C4-2B (cell line): ENCODE data around the gene PREPL.

ENCODE experiments used
- CTCF ChIP-seq: fragments of 450-650 bp; conservative IDR thresholded peaks from 2 replicates; pipeline ENCODE4 v1.5.1; 2017; ENCODE audit warnings: mild to moderate bottlenecking
- ZFX ChIP-seq: fragments of 450-650 bp; IDR thresholded peaks from 2 replicates; pipeline ENCODE4 v1.6.1; 2017

GRCh38 chr2:44273596-44273995 is 87.7 kb downstream of the PREPL start:
- TF ChIP-seq CTCF, result no peak
- no peak for TF ChIP-seq ZFX
